AG08395 (cell line): ENCODE data around the gene RNF5.
"Not testable (repeated sequence)": the region's sequence is repeated elsewhere in the genome, so short reads cannot be mapped to it uniquely, and the experiment has no call there.

Experiments
- DNase-seq: peaks from one replicate; pipeline ENCODE4 v3.0.0; 2012; ENCODE audit warnings: mixed read lengths, low spot score

The RNF5 gene

DNA sequence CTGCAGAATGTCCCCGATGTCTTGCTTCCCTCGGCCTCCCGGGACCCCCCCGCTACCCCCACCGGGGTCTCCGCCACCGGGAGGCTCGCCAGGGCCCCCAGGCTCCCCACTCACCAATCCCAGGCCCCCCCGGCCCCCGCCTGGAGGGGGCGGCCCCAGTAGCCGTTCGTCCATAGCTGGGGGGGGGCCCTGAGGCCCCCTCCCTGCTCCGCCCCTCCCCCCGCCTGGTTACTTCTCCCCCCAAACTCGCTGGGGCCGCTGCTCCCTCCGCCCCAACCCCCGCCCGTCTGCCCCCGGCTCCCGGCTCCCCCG lies 11.5 kb downstream of the RNF5 start:
- no peak for DNase-seq

DNA sequence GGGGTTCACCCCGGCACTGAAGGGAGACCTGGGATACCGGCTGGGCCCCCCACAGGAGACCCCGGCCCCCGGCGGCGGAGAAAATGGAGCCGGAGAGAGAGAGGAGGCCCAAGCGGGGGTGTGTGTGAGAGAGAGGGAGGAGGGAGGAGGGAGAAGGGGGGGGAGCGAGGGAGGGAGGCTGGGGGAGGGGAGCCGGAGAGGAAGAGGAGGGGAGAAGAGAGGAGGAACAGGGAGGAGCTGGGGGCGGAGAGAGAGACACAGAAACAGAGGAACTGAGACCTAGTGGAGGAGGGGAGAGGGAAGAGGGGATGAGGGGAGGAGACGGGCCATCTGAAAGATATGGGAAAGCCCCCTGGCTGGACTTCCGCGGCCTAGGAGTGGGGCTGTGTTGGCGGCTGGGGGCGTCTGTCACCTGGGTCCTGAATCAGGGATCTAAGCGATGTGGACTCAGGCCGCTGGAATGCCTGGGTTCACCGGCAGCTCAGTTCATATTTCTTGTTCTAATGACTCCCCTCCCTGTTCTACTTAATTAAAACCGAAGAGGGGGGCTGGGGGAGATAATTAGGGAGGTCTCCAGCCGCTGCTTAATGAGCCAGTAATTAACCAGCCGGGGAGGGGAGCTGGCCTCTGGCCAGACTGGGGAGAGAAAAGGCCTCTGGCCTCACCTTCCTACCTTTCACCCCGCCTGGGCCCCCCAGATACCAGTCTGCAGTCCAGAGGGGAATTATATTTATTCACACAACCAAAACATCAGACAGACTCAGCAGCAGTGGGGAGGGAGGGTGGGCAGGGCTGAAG lies 12.0 kb downstream of the RNF5 start, which contains the start of gene PBX2:
PBX2 (minus strand) TSS at position 149 of the 798 bp plus-strand sequence. CDS start 287 bp downstream, outside the sequence.
- DNase-seq = peak; percentile 73

DNA sequence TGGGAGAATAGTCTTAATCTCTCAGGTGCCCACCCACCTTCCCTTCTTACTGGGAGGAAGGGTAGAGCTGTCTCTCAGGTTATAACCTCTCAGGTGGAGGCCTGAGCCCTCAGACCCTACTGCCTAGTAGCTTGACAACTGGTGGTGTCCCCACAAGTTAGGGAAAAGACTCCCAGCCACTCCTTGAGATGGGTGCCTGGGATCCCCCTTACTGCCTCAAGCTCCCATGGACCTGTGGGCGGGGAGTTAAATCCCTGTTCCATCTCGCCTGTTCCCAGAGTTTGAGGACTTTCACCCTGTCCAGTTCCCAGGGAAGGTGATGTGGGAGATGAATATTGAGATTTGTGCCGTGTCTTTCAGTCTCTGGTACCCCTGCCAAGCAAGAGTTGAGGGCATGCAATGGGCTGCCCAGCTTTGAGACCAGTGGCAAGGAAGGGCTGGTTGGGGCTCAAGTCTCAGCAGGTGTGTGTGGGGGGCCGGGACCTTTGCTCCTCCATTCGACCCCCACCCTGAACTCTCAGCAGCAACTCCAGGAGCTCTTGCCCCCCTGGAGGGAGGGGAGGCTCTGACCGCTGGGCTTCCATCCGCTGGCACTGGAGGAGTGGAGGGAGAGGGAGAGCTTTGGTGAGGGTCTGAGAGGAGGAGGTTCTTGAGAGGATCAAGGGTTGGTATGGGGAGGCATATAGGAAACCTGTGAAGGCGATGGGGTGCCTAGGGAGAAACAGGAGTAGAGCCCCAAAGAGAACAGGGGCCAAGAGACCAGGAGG lies 12.9 kb downstream of the RNF5 start:
- no peak for DNase-seq

DNA sequence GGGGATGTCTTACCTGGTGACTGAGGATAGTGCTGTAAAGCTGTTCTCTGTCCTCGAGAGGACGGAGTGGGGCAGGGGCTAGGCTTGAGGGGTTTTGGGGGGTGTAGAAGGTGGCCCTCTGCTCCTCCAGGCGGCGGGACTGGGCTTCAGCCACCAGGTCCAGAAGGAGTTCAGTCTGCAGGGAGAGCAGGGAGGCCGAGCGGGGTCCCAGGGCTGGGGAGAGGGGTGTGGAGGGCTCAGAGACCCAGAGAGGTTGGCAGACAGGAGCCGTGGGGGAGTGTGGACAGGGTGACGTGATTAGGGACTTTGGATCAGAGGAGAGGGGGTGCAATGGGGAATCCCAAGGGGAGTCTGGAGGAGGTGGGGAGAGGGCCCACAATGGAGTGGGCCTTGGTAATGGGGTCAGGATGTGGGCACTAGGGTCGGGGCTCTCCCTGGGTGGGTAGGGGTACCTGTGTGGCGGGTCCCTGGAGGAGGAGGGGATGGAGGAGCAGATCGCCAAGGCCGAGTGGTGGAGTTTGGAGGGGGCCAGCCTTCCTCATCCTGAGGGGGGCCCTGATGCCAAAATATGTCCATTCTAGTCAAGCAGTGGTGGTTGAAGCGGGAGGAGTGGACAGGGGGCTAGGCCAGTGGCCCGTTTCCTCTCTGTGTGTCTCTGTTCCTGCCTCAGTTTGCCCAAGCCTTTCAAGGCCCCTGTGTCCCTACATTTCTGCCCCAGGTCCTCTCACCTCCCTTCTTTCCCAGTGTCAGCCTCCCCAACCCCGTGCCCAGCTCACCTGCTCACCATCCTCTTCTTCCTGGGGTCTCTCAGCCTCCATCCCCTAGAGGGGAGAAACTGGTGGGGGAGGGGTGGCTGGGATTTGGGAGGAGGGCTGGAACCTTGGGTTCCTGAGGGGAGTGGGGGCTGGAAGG lies 13.7 kb downstream of the RNF5 start:
- no peak for DNase-seq

DNA sequence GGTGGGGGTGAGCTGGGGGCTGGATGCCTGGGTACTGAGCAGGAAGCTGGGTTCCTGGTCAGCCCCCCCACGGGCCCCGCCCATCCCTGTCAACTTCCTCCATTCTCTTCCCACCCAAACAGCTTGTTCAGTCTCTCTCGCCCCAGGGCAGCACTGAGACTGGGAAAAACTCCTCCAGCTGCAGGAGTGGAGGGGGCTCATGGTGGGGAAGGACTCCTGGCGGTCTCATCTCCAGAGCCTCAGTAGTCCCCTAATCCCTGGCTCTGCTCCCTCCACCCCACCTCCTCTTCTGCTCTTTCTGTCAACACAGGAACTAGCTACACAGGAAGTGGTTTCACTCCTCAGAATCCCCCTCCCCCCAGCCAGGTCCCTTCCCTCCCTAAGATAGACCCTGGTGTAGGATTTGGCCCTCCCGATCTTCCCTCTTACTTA lies 14.4 kb downstream of the RNF5 start, which contains the start of gene GPSM3:
GPSM3 (minus strand) TSS at position 36 of the 432 bp plus-strand sequence. CDS start 130 bp downstream, outside the sequence.
- no peak for DNase-seq

DNA sequence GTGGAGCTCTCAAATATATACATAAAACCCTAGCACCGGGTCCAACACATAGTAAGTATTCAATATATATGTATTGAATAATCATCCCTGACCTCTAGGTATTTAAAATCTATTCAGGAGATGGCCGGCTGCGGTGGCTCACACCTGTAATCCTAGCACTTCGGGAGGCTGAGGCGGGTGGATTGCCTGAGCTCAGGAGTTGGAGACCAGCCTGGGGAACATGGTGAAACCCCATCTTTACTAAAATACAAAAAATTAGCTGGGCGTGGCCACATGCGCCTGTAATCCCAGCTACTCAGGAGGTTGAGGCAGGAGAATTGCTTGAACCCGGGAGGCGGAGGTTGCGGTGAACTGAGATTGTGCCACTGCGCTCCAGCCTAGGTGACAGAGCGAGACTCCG lies 14.9 kb downstream of the RNF5 start:
- not testable (repeated sequence) for DNase-seq

DNA sequence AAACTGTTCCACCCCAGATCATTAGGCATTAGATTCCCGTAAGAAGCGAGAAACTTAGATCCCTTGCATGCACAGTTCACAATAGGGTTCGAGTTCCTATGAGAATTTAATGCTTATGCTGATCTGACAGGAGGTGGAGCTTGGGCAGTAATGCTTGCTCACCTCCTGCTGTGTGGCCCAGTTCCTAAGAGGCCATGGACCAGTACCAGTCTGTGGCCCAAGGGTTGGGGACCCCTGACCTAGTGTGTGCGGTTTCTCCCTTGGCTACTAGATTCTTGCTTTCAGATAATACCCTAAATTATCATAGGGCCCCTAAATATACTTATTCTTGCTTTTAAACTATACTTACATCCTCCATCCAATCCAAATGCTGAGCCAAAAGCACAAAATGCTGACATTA lies 16.2 kb downstream of the RNF5 start:
- DNase-seq = no peak

DNA sequence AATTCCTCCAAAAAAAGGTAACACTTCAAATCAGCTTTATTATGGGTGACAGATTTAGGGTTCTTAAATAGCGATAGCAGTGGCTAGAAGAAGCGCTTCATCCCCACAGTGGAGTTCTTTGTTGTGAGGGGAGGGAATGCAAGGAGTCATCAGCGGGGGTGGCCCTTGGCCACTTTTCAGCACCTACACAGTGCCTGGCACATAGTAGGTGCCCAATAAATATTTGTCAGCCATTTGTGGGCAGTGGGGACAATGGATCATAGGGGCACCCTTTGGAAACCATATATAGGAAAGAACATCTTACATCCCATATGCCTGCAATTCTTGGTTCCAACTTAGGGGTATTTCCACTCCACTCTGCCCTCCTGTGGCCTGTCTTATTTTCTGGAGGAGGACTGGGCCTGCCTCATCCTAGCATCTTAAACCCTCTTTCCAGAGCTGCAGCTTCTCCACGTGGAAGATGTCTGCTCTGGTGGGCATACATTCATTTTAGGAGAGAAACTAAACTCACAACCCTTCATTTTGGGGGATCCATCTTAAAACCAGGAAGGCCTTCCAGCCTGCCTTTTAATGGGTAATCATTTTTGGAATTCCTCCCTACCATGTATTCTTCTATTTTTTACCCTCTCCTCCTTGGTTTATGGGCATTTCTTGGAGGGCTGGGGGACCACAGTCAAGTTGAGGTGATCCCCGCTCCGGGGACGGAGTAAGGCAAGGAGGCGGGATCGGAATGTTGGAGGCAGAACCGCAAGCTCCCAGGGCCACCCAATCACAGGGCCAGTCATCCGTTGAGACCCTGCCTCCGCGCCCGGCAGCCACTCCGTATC lies 16.8 kb downstream of the RNF5 start:
- DNase-seq = peak; percentile 31

DNA sequence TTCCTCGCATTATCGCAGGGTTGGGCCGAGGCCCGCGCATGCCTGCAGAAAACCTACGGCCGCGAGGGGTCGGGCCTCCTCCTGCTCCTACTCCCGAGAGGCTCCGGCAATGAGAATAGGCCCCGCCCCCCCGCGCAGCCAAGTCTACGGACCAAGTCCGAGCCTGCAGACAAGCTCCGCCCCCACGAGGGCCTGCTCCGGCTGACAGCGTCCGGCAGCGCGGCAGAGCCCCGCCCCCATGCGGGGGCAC lies 17.4 kb downstream of the RNF5 start:
- DNase-seq = peak; percentile 99

DNA sequence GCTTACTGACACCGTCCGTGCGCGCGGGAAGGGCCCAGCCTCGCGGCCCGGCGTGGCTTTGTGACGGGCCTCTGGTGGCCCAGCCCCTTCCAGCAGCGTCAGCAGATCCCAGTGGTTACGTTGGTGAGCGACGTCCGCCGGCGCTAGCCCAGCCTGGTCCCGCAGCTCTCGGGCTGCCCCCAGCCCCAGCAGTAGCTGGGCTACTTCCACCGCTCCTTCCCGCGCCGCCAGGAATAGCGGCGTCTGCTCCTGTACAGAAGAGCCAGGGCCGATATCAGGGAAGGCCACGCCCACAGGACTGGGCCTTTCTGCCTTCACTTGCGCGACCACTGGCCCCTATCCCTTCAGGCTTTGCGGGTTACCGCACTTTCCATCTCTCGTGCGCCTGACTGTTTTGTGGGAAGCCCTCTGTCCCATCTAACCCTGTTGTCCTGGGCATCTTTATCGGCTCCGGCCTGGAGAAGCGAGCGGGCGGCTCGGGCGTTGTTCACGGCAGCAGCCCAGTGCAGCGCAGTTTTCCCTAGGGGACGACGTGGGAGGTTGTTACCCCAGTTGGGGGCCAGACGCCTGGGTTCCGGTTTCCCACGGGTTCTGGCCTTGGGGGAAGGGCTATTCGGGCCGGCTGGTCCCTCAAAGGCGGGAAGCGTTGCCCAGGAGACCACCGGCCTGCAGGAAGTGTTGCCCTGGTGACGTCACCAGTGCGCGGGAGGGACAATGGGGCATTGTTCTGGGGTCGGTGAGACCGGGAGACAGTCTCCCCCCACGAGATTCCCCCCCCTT lies 17.9 kb downstream of the RNF5 start:
- DNase-seq = peak; percentile 63

DNA sequence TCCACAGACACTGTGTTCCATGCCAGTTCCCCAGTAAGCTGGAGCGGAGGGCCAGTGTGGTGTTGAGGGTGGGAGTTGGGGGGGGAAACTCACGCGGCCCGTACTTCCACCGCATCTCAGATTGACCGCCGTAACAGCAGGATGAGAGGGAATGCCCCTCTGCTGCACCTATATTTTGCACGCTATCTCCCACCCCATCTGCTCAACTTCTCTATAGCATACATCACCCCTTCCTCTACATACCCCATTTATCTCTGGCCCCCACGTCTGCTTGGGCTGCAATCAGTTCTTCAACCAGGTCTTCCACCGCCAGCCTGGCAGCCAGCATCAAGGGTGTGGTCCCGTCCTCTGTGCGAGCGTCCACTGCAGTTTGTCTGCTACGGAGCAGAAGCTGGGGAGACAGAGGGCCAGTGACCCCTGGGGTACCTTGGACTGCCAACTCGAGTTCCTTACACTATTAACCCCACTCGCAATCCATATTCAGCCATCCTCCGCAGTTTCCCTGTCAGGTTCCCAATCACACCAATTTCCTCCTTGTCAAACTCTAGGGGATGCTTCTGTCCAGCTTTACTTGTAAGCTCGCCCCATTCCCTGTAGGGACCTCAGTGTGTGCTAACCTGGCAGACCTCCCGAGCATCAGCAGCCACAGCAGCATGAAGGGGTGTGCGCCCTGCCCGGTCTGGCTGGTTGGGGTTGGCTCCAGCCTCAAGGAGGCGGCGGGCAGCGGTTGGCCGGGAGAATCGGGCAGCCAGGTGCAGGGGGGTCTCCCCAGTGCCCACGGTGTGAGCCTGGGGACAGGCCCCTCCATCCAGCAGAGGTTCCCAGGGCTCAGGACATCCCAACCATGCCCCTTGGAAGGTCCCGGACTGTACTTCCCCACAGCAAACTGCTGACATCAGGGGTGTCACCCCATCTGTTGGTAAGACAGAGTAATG lies 18.7 kb downstream of the RNF5 start:
- no peak for DNase-seq

DNA sequence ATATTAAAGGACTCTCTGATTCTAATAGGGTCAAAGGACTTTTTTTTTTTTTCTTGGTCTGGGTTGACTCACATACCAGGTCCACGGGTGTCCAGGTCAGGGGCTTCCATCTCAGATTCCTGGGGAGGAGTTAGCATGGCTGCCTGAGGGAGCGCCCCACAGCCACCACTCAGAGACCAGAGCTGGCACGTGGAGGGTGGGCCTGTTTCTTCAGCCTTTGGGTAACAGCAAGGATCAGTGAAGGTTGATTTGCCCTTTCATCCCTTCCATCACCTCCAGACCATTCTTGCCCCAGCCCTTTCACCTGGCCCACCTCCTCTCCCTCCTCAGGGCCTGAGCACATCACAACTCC lies 20.1 kb downstream of the RNF5 start:
- DNase-seq = no peak

DNA sequence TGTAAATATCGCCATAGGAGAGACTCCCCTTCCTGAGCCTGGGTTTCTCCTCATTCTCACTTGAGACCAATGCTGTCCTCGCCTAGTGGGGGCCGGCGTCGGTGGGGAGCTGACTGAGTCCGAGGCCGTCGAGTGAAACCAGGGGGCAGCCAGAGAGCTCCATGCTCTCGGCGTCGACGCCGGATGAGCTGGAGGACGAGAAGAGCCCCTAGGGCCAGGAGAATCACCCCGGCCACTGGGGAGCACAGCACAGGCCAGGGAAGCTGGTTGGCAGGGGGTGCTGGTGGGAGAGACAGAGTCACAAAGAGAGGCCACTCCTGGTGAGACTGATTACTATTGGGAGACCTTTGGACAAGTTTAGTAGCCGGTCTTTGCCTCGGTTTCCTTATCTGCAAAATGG lies 20.7 kb downstream of the RNF5 start:
- DNase-seq = no peak

DNA sequence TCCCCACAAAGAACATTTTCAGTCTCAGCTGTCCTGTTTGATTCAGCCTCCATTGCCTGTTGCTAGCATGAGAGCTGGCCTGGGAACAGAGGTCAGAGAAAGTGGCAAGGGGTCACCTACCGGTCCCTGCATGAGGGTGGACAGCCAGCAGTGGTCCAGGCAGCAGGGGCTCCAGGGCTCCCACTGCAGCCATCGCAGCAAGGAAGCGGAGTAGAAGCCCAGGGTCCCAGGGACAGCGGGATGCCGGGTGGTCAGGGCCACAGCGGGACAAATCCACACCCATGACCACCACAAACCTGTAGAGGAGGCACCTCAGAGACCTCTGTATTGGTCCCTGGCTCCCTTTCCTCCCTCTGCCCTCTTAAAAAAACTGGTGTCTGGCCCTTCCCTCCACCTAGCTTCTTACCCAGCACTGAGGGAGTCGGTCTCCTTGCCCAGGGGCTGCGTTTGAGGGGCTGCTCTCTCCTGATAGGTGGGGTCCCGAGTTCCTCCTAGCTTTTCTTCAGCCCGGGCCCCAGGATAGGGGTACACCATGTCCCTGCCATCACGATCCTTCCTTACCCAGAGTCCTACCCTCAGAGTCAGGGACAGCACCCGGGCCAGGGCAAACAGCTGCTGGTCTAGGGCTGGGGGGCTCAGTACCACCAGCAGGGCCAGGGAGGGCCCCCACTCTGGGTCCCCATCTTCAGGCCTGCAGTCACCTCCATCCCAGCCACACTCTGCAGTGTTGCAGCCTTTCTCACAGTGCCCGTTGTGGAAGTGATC lies 22.7 kb downstream of the RNF5 start:
- DNase-seq = no peak

DNA sequence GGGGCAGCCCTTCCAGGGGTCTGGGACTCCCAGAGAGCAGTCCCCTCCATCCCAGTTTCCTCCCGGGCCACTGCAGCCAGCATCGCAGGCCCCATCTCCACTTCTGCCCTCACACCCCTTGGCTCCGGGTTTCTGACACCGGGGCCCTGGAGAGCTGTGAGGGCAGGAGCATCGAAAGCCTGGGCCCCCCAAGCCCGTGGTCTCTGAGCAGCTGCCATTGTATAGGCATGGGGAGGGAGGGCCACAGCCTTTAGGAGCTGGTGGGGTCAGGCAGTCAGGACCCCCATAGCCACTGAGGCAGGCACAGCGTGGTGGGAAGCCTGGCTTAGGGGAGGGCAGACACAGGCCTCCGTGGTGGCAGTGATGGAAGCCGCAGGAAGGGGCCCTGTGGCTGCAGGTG lies 24.0 kb downstream of the RNF5 start:
- no peak for DNase-seq

DNA sequence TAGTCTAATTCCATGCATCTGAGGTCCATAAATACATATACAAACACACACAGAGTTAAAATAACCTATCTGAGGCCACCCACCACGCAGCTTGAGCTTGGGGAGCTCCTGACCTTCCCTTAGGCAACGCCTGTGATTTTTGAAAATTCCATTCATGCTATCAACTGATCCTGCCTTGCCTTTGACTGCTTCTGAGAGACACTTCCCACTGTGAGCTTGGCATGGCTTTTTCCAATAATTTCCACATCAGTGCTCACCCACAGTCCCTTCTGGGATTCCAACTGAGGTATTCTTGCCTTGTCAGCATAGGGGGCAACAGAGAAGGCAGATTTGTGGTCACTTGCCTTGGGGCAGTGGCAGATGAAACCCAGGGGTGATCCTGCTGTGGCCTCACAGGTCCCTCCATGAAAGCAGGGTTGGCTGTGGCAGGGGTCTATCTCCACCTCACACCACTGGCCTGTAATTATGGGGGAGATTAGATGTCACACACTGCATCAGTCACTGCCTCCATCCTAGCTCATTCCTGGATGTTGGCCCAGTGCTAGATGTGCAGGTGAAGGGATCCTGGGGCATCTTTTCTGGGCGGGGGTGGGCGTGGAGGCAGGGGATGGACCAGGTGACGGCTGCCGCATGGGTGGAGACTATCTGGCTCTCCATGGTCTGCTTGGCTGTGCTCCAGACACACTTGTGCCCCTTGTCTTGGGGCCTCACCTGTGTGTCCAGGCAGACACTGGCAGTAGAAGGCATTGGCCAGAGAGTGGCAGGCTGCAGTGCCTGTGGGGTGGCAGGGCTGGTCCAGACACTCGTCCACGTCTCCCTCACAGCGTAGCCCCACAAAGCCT lies 25.4 kb downstream of the RNF5 start:
- no peak for DNase-seq

DNA sequence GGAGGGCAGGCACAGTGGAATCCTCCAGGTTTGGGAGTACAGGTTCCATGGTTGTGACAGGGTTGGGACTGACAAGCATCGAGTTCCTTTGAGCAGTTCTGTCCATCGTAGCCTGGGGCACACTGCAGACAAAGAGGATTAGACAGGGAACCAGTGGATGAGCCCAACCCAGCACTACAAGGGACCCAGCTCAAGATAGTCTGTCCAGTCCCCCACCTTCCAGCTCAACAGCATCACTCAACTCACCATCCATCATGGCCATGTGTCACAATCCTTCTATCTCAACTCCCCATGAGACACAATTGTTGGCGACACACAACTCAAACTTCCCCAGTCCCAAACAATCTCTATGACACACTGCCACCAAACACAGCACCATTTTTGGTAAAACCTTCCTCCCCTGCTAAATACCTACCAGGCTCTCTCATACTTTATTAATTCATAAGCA lies 26.1 kb downstream of the RNF5 start:
- no peak for DNase-seq

DNA sequence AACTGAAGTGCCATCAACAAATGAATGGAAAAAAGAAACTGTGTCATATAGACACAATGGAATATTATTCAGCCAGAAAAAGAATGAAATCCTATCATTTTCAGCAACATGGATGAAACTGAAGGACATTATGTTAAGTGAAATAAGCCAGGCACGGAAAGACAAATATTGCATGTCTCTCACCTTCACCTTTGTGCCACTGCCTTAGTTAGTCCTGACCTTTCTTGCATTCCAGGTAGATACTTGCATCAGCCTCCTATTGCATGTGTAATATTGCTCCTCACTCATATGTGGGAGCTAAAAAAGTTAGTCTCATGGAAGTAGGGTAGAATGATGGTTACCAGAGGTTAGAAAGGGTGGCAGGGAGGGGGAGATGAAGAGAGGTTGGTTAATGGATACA lies 30.8 kb downstream of the RNF5 start:
- DNase-seq = no peak
